Stimulated activated CD8-positive, alpha-beta memory T cell treated with anti-CD3 and anti-CD28 coated beads, Interleukin-7, amount 100 ng/mL, for 24 hours (primary cell): ENCODE data around the gene NF1.
A peak's percentile ranks its signal among the peaks of the same experiment; 100 is the strongest.
"Not testable (repeated sequence)": the region's sequence is repeated elsewhere in the genome, so short reads cannot be mapped to it uniquely, and the experiment has no call there.

Source experiments
- DNase-seq: peaks from one replicate; pipeline ENCODE4 v3.0.0-alpha.2; 2020; ENCODE audit warnings: low read depth

Gene NF1, protein sequence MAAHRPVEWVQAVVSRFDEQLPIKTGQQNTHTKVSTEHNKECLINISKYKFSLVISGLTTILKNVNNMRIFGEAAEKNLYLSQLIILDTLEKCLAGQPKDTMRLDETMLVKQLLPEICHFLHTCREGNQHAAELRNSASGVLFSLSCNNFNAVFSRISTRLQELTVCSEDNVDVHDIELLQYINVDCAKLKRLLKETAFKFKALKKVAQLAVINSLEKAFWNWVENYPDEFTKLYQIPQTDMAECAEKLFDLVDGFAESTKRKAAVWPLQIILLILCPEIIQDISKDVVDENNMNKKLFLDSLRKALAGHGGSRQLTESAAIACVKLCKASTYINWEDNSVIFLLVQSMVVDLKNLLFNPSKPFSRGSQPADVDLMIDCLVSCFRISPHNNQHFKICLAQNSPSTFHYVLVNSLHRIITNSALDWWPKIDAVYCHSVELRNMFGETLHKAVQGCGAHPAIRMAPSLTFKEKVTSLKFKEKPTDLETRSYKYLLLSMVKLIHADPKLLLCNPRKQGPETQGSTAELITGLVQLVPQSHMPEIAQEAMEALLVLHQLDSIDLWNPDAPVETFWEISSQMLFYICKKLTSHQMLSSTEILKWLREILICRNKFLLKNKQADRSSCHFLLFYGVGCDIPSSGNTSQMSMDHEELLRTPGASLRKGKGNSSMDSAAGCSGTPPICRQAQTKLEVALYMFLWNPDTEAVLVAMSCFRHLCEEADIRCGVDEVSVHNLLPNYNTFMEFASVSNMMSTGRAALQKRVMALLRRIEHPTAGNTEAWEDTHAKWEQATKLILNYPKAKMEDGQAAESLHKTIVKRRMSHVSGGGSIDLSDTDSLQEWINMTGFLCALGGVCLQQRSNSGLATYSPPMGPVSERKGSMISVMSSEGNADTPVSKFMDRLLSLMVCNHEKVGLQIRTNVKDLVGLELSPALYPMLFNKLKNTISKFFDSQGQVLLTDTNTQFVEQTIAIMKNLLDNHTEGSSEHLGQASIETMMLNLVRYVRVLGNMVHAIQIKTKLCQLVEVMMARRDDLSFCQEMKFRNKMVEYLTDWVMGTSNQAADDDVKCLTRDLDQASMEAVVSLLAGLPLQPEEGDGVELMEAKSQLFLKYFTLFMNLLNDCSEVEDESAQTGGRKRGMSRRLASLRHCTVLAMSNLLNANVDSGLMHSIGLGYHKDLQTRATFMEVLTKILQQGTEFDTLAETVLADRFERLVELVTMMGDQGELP (N-terminal part only)

DNA sequence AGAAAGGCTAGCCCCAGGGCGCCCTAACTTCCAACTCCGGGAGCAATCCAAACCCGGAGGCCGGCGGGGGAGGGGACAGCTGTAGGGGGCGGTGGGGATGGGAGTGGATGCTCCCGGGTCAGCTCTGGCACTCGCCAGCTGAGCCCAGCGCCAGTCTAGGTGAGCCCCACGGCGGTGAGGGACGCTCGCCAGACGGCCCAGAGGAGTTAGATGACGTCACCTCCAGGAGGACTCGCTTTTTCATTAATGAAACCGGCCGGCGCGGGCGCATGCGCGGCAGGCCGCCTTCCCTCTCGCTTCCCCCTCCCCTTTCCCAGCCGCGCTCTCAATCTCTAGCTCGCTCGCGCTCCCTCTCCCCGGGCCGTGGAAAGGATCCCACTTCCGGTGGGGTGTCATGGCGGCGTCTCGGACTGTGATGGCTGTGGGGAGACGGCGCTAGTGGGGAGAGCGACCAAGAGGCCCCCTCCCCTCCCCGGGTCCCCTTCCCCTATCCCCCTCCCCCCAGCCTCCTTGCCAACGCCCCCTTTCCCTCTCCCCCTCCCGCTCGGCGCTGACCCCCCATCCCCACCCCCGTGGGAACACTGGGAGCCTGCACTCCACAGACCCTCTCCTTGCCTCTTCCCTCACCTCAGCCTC is at the start of gene NF1:
Gene NF1 (plus strand): TSS at position 378 of the 636 bp plus-strand sequence. CDS start 333 bp downstream, outside the sequence.
- peak; percentile 69 for DNase-seq

DNA sequence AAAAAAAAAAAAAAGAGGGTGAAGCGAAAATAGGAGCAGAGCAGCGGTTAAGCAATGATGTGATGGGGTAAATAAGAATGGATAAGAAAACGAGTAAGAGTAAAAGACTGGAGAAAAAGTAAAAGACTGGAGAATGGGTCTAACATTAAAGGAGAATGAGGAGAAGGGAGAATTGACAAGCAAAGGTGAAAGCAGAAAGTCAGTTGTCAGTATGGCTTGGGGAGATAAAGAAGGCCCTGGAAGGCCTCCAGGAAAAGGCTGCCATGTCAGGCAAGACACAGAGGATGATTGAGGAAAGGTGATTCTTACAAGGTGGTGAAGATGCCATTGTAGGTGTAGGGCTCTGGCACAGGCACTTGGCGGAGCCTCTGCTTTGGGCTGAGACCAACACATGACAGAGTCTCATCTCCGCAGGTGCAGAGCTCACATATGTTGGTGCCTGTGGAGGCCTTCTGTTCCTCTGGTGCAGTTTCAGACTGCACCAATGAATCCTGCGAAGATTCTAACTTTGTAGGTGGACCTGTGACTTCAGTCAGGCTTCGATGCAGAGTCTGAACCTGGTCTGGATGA is 47.8 kb upstream of the NF1 start:
- not testable (repeated sequence) for DNase-seq

DNA sequence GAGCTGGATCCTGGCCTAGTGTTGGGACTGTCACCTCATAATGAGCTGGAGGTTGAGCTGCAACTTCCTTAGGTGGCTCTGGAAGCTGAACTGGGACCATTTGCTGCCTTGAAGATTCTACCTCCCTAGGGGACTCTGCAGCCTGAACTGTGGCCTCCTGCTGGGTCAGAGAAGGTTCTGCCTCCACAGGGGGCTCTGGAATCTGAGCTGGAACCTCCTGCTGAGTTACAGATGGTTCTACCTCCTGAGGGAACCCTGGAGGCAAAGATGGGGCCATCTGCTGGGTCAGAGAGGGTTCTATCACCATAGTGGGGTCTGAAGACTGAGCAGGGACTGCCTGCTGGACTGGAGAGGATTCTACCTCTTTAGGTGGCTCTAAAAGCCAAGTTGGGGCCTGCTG is 46.6 kb upstream of the NF1 start:
- DNase-seq, result no peak

DNA sequence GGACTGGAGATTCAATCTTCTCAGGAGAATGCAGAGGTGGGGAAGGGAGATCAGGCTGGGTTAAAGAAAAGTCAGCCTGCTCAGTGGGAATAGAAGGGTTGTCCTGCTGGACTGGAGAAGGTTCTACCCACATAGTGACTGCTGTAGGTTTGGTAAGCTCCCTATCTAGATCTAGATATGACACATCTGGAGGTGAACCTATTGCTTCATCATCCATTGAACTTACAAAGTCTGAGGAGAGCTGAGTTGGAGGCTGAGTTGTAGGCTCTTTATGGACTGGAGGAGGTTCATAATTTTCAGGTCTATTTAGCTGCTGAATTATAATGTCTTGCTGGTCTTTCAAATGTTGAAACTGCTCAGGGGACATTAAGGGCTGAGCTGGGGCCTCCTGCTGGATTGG is 46.0 kb upstream of the NF1 start:
- no peak for DNase-seq

DNA sequence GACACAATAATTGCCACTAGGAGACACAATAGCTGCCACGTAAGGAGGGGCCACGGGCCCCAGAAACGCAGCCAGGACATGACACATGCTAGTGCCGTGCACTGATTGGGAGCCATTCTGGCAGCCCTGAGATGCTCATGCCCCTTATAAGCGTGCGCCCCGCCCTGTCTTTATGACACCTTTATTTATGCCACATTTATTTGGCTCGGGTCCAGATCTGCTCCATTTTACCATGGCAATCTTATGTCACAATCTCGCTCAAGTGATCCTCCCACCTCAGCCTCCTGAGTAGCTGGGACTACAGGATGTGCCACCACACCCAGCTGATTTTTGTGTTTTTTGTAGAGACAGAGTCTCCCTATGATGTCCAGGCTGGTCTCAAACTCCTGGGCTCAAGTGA is 43.8 kb upstream of the NF1 start:
- no peak for DNase-seq

DNA sequence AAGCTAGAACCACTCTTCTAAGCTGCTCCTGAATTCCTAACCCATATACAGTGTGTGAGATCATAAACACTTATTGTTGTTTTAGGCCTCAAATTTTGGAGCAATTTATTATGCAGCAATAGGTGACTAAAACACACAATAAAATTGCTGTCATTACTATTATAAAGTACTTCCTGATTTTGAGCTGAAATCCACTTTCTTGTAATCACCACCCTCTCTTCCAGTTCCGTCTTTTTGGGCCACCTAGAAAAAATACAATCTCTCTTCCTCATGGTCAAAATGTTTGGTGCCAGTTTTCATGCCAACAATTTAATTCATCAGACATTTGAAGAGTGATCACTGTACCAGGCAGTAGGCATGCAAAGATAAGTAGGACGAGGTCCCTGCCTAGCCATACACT is 43.3 kb upstream of the NF1 start:
- no peak for DNase-seq

DNA sequence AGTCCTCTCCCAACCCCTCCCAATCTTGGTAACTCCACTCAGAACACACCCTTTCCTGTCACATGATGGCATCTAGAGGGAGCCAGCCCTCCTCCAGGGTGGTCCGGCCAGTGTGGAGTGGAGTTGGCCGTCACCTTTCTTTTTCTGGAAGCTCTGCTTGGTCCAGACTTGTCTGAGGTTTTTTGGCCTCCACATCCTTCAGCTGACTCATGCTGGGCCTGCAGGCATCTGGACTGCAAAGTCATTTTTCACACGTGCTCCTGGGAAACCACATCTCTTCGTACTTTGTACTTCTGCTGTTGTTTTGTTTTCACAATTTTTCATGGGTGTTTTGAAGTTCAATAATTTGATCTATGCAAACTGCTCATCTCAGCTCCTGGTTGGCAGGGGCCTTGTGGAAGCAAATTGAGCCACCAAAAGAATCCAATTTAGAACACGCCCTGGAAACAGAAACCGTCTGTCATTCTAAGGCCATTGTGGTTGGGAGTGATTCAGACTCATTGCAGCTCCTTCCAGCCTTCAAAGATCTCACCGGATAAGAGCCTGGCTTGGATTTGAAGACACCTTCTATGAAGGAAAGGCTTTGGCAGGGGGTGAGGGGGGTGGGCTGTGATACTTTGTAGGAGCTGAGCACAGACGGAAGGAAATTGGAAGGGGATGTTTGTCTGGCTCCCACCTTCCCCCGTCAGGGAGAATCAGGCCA is 42.4 kb upstream of the NF1 start:
- no peak for DNase-seq

DNA sequence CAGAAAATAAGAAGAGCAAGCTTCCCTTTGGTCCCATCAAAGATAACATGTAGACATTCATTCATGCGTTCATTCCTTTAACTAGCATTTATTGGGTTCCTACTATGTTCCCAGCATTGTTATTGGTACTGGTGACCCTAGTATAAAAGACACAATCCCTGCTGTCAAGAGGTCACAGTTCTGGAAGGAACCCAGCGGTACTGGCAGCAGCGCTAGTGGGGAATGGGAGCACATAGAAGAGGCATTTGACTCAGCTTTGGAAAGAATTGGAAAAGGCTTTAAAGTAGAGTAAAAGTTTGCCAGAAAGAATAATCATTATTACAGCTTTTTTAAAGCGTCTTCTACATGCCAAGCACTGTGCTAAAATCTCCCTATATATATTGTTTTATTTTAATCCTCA is 41.7 kb upstream of the NF1 start:
- no peak for DNase-seq

DNA sequence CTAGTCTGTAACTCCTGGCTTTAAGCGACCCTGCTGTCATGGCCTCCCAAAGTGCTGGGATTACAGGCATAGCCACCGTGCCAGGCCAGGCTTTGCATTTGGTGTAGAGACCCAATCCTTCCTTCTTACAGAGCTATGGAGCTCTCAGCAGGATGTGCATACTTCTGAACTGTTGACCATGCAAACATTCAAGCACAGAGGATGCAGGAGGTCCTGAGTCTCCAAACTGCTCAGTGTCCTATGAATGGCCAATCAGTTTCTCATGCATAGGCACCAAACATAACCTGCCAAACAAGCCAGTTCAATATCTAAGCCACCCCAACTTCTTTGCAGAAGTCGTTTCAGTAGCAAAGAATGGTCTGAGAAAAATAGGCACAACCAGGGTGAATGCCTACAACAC is 40.0 kb upstream of the NF1 start:
- no peak for DNase-seq

DNA sequence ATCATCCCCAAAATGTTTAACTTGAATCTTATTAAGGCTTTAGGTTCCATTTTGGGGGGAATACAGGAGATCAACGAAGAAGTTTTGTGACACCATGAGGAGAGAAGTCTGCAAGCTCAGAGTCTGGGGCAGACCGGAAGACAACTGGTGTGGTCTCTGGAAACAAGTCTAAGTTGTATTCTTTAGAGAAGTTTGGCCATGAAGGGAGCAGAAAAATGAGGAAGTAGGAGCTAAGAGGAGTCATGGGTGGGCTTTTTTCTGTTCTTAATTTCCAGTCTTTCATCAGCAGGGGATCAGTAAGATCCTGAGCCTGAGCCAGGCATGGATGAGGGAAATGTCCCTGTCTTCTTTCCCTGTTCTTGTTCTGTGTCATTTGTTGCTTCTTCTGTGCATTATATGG is 35.8 kb upstream of the NF1 start:
- DNase-seq, result no peak

DNA sequence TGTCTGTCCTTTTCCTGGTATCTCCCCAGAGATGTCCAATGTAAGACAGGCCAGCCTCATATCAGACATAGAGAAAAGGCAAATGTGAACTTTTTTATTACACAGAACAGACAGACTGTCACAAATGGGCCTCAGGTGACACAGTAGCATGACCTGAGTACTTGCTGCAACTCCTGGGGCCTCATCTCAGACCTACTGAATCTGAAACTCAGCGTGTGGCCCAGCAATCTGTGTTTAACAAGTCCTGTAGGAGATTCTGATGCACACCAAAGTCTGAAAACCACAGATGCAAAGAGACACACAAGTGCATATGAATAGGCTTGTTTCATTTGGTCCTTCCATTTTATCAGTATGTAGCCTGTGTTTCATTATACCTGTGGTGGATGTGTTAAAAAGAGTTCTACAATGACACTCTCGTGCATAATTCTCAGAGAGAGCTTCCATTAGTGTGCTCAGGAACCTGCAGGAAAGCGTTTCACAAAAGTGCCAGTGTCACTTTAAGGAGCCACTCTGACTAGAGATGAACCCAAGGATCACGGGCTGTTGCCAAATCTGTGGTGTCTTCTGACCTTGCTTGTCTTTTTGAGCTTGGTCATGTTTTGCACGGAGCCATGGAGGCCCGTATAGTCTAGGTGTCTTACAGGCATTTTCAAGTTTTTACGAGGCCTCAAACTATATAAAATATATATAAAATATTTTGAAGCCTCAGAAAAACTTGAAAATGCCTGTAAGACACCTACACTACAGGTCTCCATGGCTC is 33.8 kb upstream of the NF1 start:
- no peak for DNase-seq

DNA sequence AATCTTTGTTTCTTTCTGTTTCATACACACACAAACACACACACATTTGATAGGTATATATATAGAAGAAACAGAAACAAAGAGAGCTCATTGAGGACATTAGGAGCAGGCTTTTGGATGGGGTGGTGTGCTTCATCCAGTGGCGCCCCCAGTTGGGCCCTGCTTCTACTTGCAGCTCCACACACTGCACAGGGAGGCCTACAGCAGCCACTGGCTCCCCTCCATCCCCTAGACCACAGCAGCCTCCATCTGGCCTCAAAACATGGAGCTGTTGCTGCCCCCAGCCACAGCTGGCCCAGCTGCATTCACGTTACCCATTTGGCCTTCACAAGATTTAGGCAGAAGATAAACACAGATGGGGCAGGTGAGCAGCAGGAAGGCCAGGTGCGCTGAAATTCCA is 33.1 kb upstream of the NF1 start:
- no peak for DNase-seq

DNA sequence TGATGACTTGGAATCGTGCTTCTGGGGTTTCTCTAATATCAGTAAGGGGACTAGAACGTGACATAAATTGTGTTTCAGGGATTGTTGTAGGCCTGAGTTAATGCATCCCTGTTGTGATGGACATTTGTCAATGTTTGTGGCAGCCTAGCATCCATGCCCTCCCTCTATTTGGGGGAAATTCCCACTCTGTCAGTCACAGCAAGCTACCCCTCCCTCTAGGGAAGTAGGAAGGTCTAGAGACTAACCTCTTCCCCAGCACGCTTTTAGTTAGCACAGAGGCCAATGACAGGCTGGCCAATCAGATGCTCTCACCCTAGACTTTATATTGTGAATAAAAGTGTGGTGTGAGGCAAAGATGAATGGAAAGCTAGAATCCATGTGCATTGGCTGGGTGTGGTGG is 32.4 kb upstream of the NF1 start:
- no peak for DNase-seq

DNA sequence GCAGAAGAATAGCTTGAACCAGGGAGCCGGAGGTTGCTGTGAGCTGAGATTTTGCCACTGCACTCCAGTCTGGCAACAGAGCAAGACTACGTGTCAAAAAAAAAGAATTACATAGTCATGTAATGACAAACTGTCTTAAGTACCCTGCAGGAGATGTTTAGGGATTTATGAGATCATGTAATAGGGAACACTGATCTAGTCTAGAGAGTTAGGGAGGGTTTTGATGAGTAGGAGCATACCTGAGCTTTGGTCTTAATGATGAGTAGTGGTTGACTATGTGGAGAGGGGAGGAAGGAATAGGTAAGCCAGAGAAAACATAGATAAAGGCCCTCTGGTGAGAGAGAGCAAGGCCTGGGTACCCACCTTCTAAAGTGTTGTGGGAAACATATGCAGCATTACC is 30.1 kb upstream of the NF1 start:
- DNase-seq, result no peak

DNA sequence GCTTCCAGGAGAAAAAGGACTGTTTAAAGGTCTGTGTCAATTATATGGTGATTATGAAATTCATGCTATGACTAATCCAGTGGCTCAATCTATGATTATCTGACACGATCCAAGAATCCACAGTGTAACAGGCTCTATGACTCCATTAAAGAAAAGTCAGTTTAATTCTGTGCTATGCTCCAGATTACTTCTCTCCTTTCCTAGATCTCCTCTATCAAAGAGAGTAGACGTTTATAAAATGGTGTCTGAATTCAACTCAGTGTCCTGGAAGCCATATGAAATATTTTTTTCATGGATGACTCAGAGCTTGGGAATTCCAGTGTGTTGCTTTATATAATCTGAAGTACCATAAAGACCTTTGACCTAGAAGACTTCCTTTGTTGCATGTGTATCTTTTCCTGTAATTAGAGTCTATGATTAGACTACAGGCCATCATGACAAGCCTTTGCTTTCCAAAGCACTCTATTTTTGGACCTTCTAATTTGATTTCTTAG is 27.0 kb upstream of the NF1 start:
- DNase-seq, result no peak

DNA sequence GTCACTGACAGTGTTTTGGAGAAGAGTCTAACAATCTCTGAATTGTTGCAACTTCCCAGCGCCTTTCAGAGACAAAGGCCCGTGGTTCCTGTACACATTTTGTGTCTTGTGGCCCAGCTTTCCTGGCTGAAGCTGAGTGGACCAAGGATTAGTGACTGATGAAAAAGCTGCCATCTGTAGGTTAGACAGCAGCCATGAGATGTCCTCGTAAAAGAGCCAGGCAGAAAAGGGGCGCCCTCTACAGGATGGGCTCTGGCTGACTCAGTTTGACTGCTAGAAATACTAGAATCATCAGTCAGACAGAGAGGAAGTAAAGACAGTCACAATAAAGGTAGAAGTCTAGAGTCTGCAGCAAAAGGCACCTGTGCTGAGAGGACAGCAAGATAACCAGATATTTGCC is 26.5 kb upstream of the NF1 start:
- DNase-seq, result peak; percentile 12

DNA sequence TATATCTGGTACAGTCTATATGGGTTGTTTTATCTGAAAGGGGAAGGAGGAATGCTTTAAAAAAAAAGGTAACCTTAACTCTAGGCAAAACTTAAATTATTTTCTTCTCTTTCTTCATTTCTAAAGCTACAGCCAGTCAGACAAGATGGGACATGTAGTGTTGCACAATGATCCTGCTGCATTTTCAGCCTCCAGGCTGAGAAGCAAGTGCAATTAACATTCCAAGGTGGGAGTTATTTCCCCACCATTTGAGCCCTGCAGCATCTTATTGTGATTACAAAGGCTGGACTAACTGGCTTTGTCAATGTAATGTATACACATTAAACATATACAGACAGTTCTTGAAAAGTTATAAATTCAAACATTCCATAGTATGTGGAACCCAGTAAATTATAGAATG is 22.6 kb upstream of the NF1 start:
- DNase-seq, result no peak

DNA sequence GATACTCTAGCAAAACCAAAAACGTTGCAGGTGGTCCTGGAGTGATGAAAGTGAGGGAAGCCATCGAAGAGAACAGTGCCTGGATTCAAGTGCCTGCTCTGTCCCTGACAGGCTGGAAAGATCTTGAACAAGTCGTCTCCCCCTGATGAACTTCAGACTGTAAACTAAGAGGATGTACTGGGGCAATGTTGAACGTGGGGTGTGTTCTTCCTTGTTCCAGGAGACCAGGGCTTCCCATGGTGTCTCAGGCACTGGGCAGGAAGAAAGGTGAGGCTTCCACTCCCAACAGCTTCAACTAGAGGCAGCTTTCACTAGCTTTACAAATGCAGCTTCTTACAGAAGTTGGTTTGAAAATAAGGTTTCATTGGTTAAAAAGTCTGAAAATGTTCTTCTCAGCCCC is 21.4 kb upstream of the NF1 start:
- DNase-seq, result no peak

DNA sequence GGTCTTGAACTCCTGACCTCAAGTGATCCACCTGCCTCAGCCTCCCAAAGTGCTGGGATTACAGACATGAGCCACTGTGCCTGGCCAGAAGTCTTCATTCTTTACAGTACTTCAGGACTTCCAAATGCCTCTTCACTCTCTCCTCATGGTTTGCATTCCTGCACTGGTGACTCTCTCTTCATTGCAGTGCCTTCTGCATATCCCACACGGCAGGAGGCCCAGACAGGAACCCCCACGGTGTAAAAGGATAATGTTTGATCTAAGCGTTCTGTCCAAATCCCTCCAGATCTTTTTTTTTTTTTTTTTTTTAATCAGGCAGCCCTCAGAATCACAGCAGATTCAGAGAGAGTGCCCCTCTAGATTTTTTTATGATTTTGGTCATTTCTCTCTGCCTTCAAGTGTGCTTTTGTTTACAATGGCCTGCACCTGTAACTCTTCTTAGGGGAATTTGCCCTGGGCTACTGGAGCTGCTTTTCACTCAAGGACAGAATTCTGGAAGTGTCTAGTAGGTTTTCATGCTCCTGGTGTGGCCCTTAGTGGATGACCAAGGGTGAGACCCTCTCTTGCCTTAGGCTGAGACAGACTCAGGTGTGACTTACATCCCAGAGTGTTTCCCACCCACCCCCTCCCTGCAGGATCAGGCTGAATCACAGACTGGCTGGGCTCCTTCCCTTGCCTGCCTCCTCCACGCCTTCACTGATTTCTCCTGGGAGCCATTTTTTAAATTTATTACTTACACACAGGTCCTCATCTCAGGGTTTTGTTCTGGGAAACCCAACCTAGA is 19.8 kb upstream of the NF1 start:
- DNase-seq, result no peak
